Hepatocyte (in vitro differentiated cells): ENCODE data around the gene LDLRAD4.

Experiments
- CTCF ChIP-seq: fragments of 200-600 bp; sonication (generic); IDR thresholded peaks from 2 replicates; pipeline ENCODE4 v1.5.1; 2016; ENCODE audit warnings: antibody characterized with exemption, mild to moderate bottlenecking; ENCODE audit not compliant: poor library complexity
- EZH2phosphoT487 ChIP-seq: fragments of 200-600 bp; sonication (generic); IDR thresholded peaks from one replicate; pipeline ENCODE4 v1.6.1; 2018; ENCODE audit warnings: antibody characterized with exemption, mild to moderate bottlenecking, low read depth, moderate library complexity; ENCODE audit not compliant: unreplicated experiment, severe bottlenecking

GRCh38 chr18:13623871-13624270 is 405.3 kb downstream of the LDLRAD4 start:
- no peak for TF ChIP-seq CTCF
- TF ChIP-seq EZH2phosphoT487 = no peak
